B cell (primary cell): ENCODE data around the gene SEZ6L2. TPM values are rescaled to one million over a fixed set of nuclear protein-coding genes. Genes with fewer than 3 reads are reported as not detected.

Source experiments
- ATAC-seq: fragments of 200-7000 bp; cut with Tn5 transposase; one replicate; pipeline ENCODE4 v1.10.0; 2021; ENCODE audit warnings: low read depth, mild to moderate bottlenecking, moderate number of reproducible peaks, moderate library complexity
- CTCF ChIA-PET: fragments of 350-600 bp; sonication (Branson Sonifier 250); formaldehyde crosslinking; loops from one replicate; lab custom pipeline; 2021; ENCODE audit warnings: antibody characterized with exemption, inconsistent platforms; lab: Charles Lee
- POLR2A ChIA-PET: fragments of 350-600 bp; sonication (Branson Sonifier 250); formaldehyde crosslinking; loops from one replicate; lab custom pipeline; 2021; ENCODE audit warnings: antibody characterized with exemption; lab: Charles Lee
- DNase-seq: peaks from one replicate; pipeline ENCODE4 v3.0.0; 2013
- H2AFZ ChIP-seq: 2 replicates; pipeline ENCODE4 v1.6.1; 2012; ENCODE audit warnings: mild to moderate bottlenecking, low read depth, low read length; ENCODE audit not compliant: insufficient read depth, poor library complexity, severe bottlenecking
- H3K27ac ChIP-seq, 2 donors: 1 replicate in 1 of 2; 2 replicates in 1 of 2; pipeline ENCODE4 v1.5.1; 2012 to 2013; ENCODE audit warnings: low read length in 2 of 2, mild to moderate bottlenecking in 2 of 2, moderate library complexity in 1 of 2
- H3K27me3 ChIP-seq, 4 experiments: fragments of 200-600 bp in 1 of 4; sonication (generic) in 1 of 4; replicated peaks in 1 of 4; 1 replicate in 2 of 4; 2 replicates in 2 of 4; pipeline versions ENCODE4 v1.6.1 to v1.7.0; 2013 to 2016; ENCODE audit warnings: low read length in 3 of 4, mild to moderate bottlenecking in 2 of 4, mixed read lengths in 1 of 4, moderate library complexity in 1 of 4; ENCODE audit not compliant: insufficient read depth in 4 of 4, control insufficient read depth in 3 of 4; ENCODE audit errors: control extremely low read depth in 1 of 4
- H3K36me3 ChIP-seq, 2 experiments: replicated peaks in 1 of 2; 1 replicate in 1 of 2; 2 replicates in 1 of 2; pipeline versions ENCODE4 v1.6.1 to v1.7.1; 2013; ENCODE audit warnings: low read length in 1 of 2; ENCODE audit not compliant: insufficient read depth in 2 of 2, control insufficient read depth in 1 of 2; ENCODE audit errors: control extremely low read depth in 1 of 2, extremely low read depth in 1 of 2
- H3K4me1 ChIP-seq, 2 donors: fragments of 200-600 bp in 1 of 2; sonication (generic) in 1 of 2; 1 replicate in 1 of 2; 2 replicates in 1 of 2; pipeline versions ENCODE4 v1.5.1 to v1.6.1; 2013 to 2017; ENCODE audit warnings: low read length in 2 of 2; ENCODE audit not compliant: control insufficient read depth in 2 of 2, insufficient read depth in 2 of 2
- H3K4me2 ChIP-seq: replicated peaks from 2 replicates; pipeline ENCODE3; 2012; ENCODE audit warnings: mild to moderate bottlenecking, low read depth, low read length; ENCODE audit not compliant: poor library complexity, severe bottlenecking
- H3K4me3 ChIP-seq, 5 experiments: fragments of 200-600 bp in 1 of 5; sonication (generic) in 1 of 5; 1 replicate in 3 of 5; 2 replicates in 2 of 5; pipeline versions ENCODE4 v1.5.1 to v1.7.0; 2011 to 2016; ENCODE audit warnings: low read length in 4 of 5, mild to moderate bottlenecking in 4 of 5, low read depth in 2 of 5, control low read depth in 1 of 5, moderate library complexity in 1 of 5; ENCODE audit not compliant: insufficient read depth in 1 of 5; ENCODE audit errors: control extremely low read depth in 1 of 5, extremely low read depth in 1 of 5
- H3K79me2 ChIP-seq: fragments of 200-600 bp; sonication (generic); one replicate; pipeline ENCODE4 v1.6.0; 2016; ENCODE audit warnings: low read length; ENCODE audit not compliant: control insufficient read depth, insufficient read depth
- H3K9ac ChIP-seq: fragments of 200-600 bp; sonication (generic); 2 replicates; pipeline ENCODE4 v1.6.1; 2017; ENCODE audit warnings: mild to moderate bottlenecking, low read length, moderate library complexity
- H3K9me3 ChIP-seq, 3 donors: one replicate each; pipeline versions ENCODE4 v1.6.1 to v1.7.1; 2013; ENCODE audit warnings: low read length in 2 of 3; ENCODE audit not compliant: control insufficient read depth in 2 of 3, insufficient read depth in 1 of 3; ENCODE audit errors: control extremely low read depth in 1 of 3
- H4K20me1 ChIP-seq: 2 replicates; pipeline ENCODE4 v1.6.0; 2012; ENCODE audit warnings: mild to moderate bottlenecking, low read length; ENCODE audit not compliant: insufficient read depth, control insufficient read depth, poor library complexity, severe bottlenecking
- H3K27ac Mint-ChIP-seq: one replicate; pipeline ENCODE4 v1.8.0; 2021; ENCODE audit warnings: mixed read lengths
- H3K27me3 Mint-ChIP-seq: one replicate; pipeline ENCODE4 v1.8.0; 2021; ENCODE audit warnings: mixed read lengths
- H3K4me1 Mint-ChIP-seq: one replicate; pipeline ENCODE4 v1.8.0; 2021; ENCODE audit warnings: mixed read lengths
- H3K4me3 Mint-ChIP-seq: one replicate; pipeline ENCODE4 v1.8.0; 2021; ENCODE audit warnings: mixed read lengths
- H3K9me3 Mint-ChIP-seq: one replicate; pipeline ENCODE4 v1.8.0; 2022; ENCODE audit warnings: mixed read lengths; ENCODE audit not compliant: insufficient read depth
- CTCF ChIP-seq: fragments of 200-600 bp; IDR thresholded peaks from one replicate; pipeline ENCODE4 v1.8.0; 2022; ENCODE audit warnings: antibody characterized with exemption, mild to moderate bottlenecking
- EZH2 ChIP-seq: IDR thresholded peaks from 2 replicates; pipeline ENCODE4 v1.6.1; 2012; ENCODE audit warnings: borderline replicate concordance, low read depth, mild to moderate bottlenecking, moderate library complexity, low read length; ENCODE audit not compliant: insufficient read depth, poor library complexity, severe bottlenecking
- WGBS: methylation state at CpG from one replicate; pipeline ENCODE4 v1.1.5; 2013; ENCODE audit warnings: missing lambda C conversion rate; ENCODE audit not compliant: insufficient coverage; 5-methylcytosine and 5-hydroxymethylcytosine counted together
- intact Hi-C: fragments of 100-400 bp; cut with micrococcal nuclease; formaldehyde crosslinking; loops from one replicate; pipeline ENCODE4 v1.10.0; 2022
- polyA plus RNA-seq: library from polyadenylated mRNA; depleted of rRNA; stranded (reverse); fragments of >200 nt; gene quantifications from 2 replicates; pipeline ENCODE4 v1.2.3, GENCODE V29; 2012
- total RNA-seq, 2 donors: library from RNA; stranded (reverse); fragments of 120-200 nt in 1 of 2; gene quantifications; 1 replicate in 1 of 2; 2 replicates in 1 of 2; pipeline versions ENCODE4 v1.2.3 to v1.2.4, GENCODE V29; 2013 to 2022

SEZ6L2 gene
- total and polyA plus RNA-seq, 2 donors (not counting 1 experiment from before 2014, with no cell fraction given): 0.10 TPM; not detected in 1

- Mint-ChIP-seq H3K27me3 (peaks cover 32% of the 10 kb centered on the region), H3K4me1 (peaks cover 3% of the 10 kb centered on the region), H3K27ac (no peak within 1 kb of the TSS), H3K9me3 (no peaks in the 10 kb centered on the region), H3K4me3 (peak within 1 kb of the TSS; percentile 62)
- WGBS: under 1% methylated on average over 48 of the region's 67 CpGs
- Histone ChIP-seq H2AFZ (peak within 1 kb of the TSS; percentile 58), H3K36me3 (no peaks in the 10 kb centered on the region), H3K4me2 (peak within 1 kb of the TSS; percentile 92), H3K4me3 (peak within 1 kb of the TSS in 4 of 5 experiments; percentile 29 to 62 (median 50)), H3K27me3 (peaks cover 0 to 48% (median 25%) of the 10 kb centered on the region in 4 experiments), H3K9ac (peak within 1 kb of the TSS; percentile 61), H3K9me3 (peaks cover 0 to 22% (median 0%) of the 10 kb centered on the region in 3 donors), H3K4me1 (peaks cover 15 to 22% of the 10 kb centered on the region in 2 donors), H4K20me1 (no peaks in the 10 kb centered on the region), H3K79me2 (no peaks in the 10 kb centered on the region), H3K27ac (no peak within 1 kb of the TSS)
- intact Hi-C loops: loop anchor here (1.0 to 10.0 kb wide), 3 partner anchors 26 to 205 kb away; partner anchors contain the start of genes CDIPT and KCTD13
- ATAC-seq (peak; percentile 83), DNase-seq (peak; percentile 83)
- CTCF ChIA-PET: no interaction called here
- no peak for TF ChIP-seq CTCF
- TF ChIP-seq EZH2: no peak
- POLR2A ChIA-PET: no interaction called here
Measured at GRCh38 chr16:29900102-29900887, 945 bp upstream of the SEZ6L2 start, which contains the start of gene ASPHD1. ASPHD1 (plus strand) TSS chr16:29900488; CDS start chr16:29900972, 484 bp downstream.
